GM12875 (cell line): Measurements from ENCODE around the gene PAFAH1B1.
"Not testable (repeated sequence)": the region's sequence is repeated elsewhere in the genome, so short reads cannot be mapped to it uniquely, and the experiment has no call there.

Experiments used
- H3K4me3 ChIP-seq: one replicate; pipeline ENCODE4 v1.5.1; 2011; ENCODE audit warnings: low read depth, low read length, control low read depth
- TF ChIP-seq, protein P1 (sequence below): IDR thresholded peaks from 2 replicates; pipeline ENCODE4 v1.5.1; 2011; ENCODE audit warnings: low read depth, mild to moderate bottlenecking, control low read depth, inconsistent platforms, low read length, moderate library complexity, borderline replicate concordance; ENCODE audit not compliant: insufficient read depth

The PAFAH1B1 gene

DNA sequence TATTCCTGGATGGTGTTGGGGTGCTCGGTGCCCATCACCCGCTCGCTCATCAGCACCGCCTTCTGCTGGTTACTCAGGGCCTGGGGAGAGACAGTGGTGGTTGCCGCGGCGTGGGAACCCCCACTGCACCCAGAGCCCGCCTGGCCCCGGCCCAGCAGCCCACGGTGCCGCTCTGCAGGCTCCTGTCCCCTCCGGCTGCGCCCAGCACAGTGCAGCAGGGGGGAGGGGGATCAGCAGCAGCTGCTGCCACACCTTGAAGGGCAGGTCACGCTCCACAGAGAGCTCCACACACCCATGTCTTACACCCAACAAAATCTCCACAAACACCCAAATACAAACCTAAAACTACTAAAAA, 99.3 kb downstream of the PAFAH1B1 start:
- TF ChIP-seq, protein P1, sequence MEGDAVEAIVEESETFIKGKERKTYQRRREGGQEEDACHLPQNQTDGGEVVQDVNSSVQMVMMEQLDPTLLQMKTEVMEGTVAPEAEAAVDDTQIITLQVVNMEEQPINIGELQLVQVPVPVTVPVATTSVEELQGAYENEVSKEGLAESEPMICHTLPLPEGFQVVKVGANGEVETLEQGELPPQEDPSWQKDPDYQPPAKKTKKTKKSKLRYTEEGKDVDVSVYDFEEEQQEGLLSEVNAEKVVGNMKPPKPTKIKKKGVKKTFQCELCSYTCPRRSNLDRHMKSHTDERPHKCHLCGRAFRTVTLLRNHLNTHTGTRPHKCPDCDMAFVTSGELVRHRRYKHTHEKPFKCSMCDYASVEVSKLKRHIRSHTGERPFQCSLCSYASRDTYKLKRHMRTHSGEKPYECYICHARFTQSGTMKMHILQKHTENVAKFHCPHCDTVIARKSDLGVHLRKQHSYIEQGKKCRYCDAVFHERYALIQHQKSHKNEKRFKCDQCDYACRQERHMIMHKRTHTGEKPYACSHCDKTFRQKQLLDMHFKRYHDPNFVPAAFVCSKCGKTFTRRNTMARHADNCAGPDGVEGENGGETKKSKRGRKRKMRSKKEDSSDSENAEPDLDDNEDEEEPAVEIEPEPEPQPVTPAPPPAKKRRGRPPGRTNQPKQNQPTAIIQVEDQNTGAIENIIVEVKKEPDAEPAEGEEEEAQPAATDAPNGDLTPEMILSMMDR: no peak
- no peak overlapping the region for H3K4me3 ChIP-seq

DNA sequence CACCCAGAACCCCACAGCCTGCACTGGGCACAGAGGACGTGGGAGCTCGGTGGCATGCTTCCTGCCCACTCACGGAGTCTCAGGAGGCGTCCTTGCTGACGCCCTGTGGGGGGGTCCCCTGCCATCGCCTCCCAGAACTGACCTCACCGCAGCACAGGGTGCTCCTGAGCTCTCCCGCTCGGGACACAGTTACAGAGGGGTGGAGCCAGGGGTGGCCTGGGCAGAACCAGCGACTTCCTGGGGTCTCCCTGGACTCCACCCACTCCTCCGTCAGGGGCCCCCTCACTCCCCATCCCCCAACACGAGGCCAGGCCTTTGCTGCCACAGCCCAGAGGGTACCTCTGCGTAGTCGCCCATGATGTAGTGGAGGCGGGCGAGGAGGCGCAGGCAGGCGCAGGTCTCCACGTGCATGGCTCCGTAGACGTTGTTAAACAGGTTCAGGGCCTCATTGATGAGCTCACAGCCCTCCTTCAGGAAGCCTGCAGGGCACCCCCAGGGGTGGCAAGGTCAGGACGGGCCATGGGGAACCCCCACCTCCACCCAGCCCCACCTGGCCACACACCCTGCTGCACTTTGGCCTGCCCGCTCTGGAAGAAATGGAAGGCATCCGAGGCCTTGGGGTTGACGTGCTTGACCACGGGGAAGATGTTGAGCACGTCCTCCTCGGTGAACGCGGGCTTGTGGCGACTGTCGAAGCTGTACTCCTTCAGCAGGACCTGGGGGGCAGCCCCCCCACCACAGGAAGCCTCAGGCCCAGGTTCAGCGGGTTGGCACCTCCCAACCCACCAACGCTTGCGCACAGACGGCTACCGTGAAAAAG, 100.3 kb downstream of the PAFAH1B1 start:
- H3K4me3 ChIP-seq: no peak overlapping the region
- TF ChIP-seq, protein P1: no peak

DNA sequence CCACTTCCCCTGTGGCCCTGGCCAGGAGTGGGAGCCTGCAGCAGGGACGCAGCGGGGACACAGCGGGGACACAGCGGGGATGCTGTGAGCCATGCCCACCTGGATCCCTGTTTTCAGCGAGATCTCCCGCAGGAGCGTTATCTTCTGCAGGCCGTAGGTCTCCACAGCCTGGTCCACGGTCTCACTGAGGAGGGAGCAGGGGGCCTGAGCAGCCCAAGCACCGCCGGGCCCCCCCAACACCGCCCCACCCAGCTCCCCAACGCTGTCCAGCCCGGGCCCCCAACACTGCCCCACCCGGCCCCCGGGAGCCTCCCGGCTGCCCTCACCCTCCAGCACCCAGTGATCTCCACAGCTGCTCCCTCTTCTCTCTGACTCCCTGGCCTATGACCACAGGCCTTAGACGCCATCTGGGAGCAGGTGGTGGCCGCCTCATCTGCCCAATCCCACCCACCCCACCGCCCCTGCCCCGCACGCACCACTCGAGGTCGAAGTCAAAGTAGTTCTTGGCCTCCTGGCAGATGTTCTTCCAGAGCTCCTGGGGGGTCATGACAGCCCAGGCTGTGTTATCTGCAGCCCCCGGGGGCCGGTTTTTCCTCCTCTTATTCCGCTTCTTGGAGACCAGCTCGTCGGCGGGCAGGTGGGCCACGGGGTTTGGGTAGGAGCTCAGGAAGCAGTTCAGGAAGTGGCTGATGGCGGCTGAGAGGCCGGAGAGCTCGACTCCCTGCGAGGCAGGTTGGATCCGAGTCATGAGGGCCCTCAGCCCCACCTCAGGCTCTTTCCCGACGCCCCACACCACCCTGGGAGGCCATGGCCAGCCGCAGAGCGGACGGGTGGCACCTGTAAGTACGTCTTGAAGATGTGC, 101.2 kb downstream of the PAFAH1B1 start:
- TF ChIP-seq, protein P1: no peak
- H3K4me3 ChIP-seq: no peak overlapping the region

DNA sequence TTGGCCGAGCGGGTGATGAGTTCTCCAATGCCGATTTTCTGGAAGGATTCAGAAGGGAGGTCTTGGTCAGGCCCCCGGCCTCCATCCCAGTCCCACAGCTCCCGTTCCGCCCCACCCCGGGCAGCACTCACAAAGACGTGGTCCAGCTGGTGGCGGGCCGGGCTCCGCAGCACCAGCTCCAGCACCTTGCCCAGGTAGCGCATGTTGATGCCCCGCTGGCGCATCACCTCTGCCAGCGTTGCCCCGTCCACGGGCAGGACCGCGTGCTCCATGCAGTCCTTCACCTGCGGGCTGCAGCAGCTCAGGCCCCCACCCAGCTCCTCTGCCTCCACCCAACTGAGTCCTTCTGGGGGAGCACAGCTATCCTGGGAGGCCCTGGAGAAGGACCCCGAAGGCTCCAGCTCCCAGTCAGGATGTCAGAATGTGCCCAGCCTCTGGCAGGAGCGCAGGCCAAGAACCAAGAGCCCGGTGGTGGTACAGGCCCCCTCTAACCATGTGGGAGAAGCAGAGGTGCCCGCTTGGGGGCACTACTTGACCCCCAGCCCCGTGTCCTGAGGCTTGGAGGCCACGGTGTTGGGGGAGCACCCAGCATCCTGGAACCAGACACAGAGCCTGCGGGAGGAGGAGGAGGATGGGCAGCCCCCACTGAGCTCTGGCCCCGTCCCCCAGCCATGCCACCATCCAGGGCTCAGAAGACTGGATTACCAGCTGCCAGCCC, 101.9 kb downstream of the PAFAH1B1 start:
- TF ChIP-seq, protein P1: no peak
- no peak overlapping the region for H3K4me3 ChIP-seq

DNA sequence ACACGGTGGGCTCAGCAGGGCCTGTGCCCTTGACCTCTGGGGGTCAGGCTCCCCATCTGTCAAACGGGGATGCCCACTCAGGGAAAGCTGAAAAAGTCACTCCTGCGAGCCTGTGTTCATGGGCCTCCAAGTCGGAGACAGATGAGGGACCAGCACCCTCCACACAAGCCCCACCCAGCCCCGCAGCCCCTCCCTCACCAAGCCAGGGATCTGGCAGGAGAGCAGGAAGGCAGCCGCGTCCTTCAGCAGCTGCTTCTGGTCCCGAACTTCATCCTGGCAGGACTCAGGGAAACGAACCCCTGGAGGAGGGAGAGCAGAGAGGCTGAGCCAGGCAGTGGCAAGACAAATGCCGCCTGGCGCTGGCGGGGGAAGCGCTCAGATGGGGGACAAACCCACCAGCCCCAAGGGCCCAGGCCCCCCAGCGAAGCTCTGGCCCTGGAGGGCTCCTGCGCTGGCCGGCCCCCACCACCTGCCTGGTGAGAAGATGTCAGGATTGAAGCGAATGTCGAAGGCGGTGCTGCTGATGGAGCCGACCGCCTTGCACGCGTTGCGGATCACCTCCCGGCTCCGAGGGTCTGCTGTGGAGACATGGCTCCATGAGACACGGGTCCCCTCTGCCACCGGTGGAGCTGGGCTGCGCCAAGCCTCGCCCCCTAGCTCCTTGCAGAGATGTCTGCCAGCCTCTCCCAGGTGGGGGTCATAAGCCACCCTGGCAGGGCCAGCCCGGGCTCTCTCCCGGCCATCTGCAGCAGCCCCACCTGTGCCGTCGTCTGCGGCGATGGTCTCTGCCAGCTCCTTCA, 102.7 kb downstream of the PAFAH1B1 start:
- H3K4me3 ChIP-seq: no peak overlapping the region
- TF ChIP-seq, protein P1: no peak

DNA sequence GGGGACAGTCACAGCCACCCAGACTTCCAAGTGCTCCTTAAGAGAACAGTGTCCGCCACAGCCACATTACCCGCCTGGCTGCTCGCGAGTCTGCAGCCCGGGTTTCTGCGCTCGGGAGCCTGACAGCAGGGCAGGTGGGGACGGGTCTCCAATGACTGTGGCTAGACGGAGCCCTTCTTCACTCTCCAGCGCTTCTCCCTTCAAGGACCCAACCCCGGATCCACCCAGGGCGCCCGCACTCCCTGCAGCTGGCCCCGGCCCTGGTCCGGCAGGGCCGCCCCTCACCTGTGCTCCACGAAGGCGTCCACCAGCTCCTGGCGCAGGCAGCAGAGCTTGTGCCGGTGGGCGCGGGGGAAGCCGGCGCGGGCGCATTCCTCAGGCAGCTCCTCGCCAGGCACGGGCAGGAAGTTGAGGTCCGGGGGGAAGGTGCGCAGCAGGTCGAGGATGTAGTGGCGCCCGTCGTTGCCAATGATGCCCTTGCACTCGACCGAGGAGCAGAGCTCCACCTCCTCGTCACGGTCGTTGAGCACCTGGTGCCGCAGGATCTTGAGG, 104.2 kb downstream of the PAFAH1B1 start:
- TF ChIP-seq, protein P1: no peak
- no peak overlapping the region for H3K4me3 ChIP-seq

DNA sequence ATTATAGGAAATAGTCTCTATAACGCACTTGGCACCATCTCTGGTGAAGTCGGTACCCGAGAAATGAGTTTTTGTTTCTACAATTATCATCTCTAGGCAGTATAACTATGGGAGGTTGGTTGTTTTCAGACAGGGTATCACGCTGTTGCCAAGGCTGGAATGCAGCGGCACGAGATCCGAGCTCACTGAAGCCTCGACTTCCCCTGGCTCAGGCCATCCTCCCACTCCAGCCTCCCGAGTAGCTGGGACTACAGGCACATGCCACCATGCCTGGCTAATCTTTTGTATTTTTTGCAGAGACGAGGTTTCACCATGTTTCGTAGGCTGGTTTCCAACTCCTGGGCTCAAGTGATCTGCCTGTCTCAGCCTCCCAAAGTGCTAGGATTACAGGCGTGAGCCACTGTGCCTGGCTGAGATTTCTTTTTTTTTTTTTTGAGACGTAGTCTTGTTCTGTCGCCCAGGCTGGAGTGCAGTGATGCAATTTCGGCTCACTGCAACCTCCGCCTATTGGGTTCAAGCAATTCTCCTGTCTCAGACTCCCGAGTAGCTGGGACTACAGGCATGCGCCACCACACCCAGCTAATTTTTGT, 105.9 kb downstream of the PAFAH1B1 start:
- H3K4me3 ChIP-seq: not testable (repeated sequence)
